ENCODE measurements around the gene PDPN.
"Not testable (repeated sequence)": the region's sequence is repeated elsewhere in the genome, so short reads cannot be mapped to it uniquely, and the experiment has no call there.

Gene PDPN

GRCh38 chr1:13583595-13583965 is at the start of gene PDPN:
Gene PDPN (plus strand): TSS chr1:13583832. CDS start chr1:13584034, 202 bp downstream.
- DNase-seq: no peak

GRCh38 chr1:13535227-13535626 is 48.4 kb upstream of the PDPN start:
- no peak for DNase-seq

GRCh38 chr1:13536571-13536970 is 47.1 kb upstream of the PDPN start:
- DNase-seq: no peak

GRCh38 chr1:13538832-13539231 is 44.8 kb upstream of the PDPN start:
- no peak for DNase-seq

- DNase-seq: no peak
Observed at GRCh38 chr1:13539683-13540082, 43.9 kb upstream of the PDPN start.

- no peak for DNase-seq
Observed at GRCh38 chr1:13540866-13541265, 42.8 kb upstream of the PDPN start.

GRCh38 chr1:13541435-13542215 is 42.0 kb upstream of the PDPN start:
- DNase-seq: no peak

GRCh38 chr1:13543451-13544220 is 40.0 kb upstream of the PDPN start:
- no peak for DNase-seq

GRCh38 chr1:13544221-13544556 is 39.4 kb upstream of the PDPN start:
- DNase-seq: no peak

GRCh38 chr1:13546791-13547190 is 36.8 kb upstream of the PDPN start:
- no peak for DNase-seq

- DNase-seq: no peak
Observed at GRCh38 chr1:13548281-13548680, 35.4 kb upstream of the PDPN start.

GRCh38 chr1:13549021-13549420 is 34.6 kb upstream of the PDPN start:
- DNase-seq: no peak

- DNase-seq: no peak
Observed at GRCh38 chr1:13549521-13549920, 34.1 kb upstream of the PDPN start.

- no peak for DNase-seq
Observed at GRCh38 chr1:13550663-13551062, 33.0 kb upstream of the PDPN start.

- no peak for DNase-seq
Observed at GRCh38 chr1:13554798-13555197, 28.8 kb upstream of the PDPN start.

GRCh38 chr1:13556224-13556764 is 27.3 kb upstream of the PDPN start:
- DNase-seq: no peak

- DNase-seq: no peak
Observed at GRCh38 chr1:13560541-13560940, 23.1 kb upstream of the PDPN start.

GRCh38 chr1:13562981-13563380 is 20.7 kb upstream of the PDPN start:
- DNase-seq: not testable (repeated sequence)

GRCh38 chr1:13564073-13564472 is 19.6 kb upstream of the PDPN start:
- no peak for DNase-seq

- DNase-seq: not testable (repeated sequence)
Observed at GRCh38 chr1:13570435-13570834, 13.2 kb upstream of the PDPN start.

- no peak for DNase-seq
Observed at GRCh38 chr1:13570924-13571323, 12.7 kb upstream of the PDPN start.

- no peak for DNase-seq
Observed at GRCh38 chr1:13573586-13573985, 10.0 kb upstream of the PDPN start.

- no peak for DNase-seq
Observed at GRCh38 chr1:13576926-13577325, 6.7 kb upstream of the PDPN start.

- DNase-seq: no peak
Observed at GRCh38 chr1:13577846-13578245, 5.8 kb upstream of the PDPN start.

All from bone marrow (tissue), 2 donors.